H1 (cell line): ENCODE measurements around the gene TWSG1. TPM values are rescaled to one million over a fixed set of nuclear protein-coding genes. Genes with fewer than 3 reads are reported as not detected.

ENCODE experiments used
- CTCF ChIA-PET: fragments of 300-600 bp; sonication (Branson Sonifier 250); formaldehyde crosslinking; loops from one replicate; lab custom pipeline; 2021; ENCODE audit not compliant: partially characterized antibody; lab: Charles Lee
- POLR2A ChIA-PET: fragments of 300-600 bp; sonication (Branson Sonifier 250); formaldehyde crosslinking; loops from one replicate; lab custom pipeline; 2021; ENCODE audit warnings: inconsistent platforms; ENCODE audit not compliant: partially characterized antibody; lab: Charles Lee
- DNase-seq, 2 experiments: peaks; one replicate each; pipeline versions ENCODE4 v3.0.0 to v3.0.0-alpha.2; 2010 to 2022; ENCODE audit warnings: low spot score in 2 of 2, low read depth in 1 of 2, mixed read lengths in 1 of 2
- FAIRE-seq: peaks from 2 replicates; lab custom pipeline; 2011; peaks lifted over from hg19 to GRCh38; lab: Jason Lieb, UNC
- H2AFZ ChIP-seq: 2 replicates; pipeline ENCODE4 v1.8.1; 2012; ENCODE audit warnings: low read length, inconsistent platforms
- H2AK5ac ChIP-seq: 2 replicates; pipeline ENCODE4 v1.6.1; 2013; ENCODE audit warnings: low read depth, low read length
- H2BK120ac ChIP-seq: replicated peaks from 2 replicates; pipeline ENCODE3; 2013; ENCODE audit warnings: low read depth, low read length, inconsistent platforms
- H2BK12ac ChIP-seq: 2 replicates; pipeline ENCODE4 v1.6.1; 2013; ENCODE audit warnings: low read depth, low read length
- H2BK15ac ChIP-seq: 2 replicates; pipeline ENCODE4 v1.6.1; 2013; ENCODE audit warnings: low read length
- H2BK20ac ChIP-seq: 2 replicates; pipeline ENCODE4 v1.6.1; 2013; ENCODE audit warnings: low read length
- H2BK5ac ChIP-seq: 2 replicates; pipeline ENCODE4 v1.6.1; 2013; ENCODE audit warnings: low read depth, low read length
- H3K14ac ChIP-seq: 2 replicates; pipeline ENCODE4 v1.6.1; 2013; ENCODE audit warnings: inconsistent platforms; ENCODE audit not compliant: insufficient read length
- H3K18ac ChIP-seq: 2 replicates; pipeline ENCODE4 v1.6.1; 2013; ENCODE audit warnings: low read length; ENCODE audit errors: extremely low read depth
- H3K23ac ChIP-seq: 2 replicates; pipeline ENCODE4 v1.6.1; 2013; ENCODE audit warnings: inconsistent platforms; ENCODE audit not compliant: insufficient read length
- H3K23me2 ChIP-seq: 2 replicates; pipeline ENCODE4 v1.6.1; 2013; ENCODE audit warnings: low read depth, low read length
- H3K27ac ChIP-seq: 2 replicates; pipeline ENCODE4 v1.6.1; 2011; ENCODE audit warnings: low read depth, low read length, inconsistent platforms
- H3K27me3 ChIP-seq, 4 experiments: replicated peaks in 1 of 4; 1 replicate in 1 of 4; 2 replicates in 3 of 4; pipeline versions ENCODE4 v1.6.1 to v1.8.1; 2011 to 2013; ENCODE audit warnings: low read length in 3 of 4, mild to moderate bottlenecking in 3 of 4, inconsistent platforms in 2 of 4, mixed read lengths in 2 of 4, moderate library complexity in 1 of 4; ENCODE audit not compliant: control insufficient read depth in 3 of 4, insufficient read depth in 3 of 4; ENCODE audit errors: extremely low read depth in 1 of 4
- H3K36me3 ChIP-seq, 4 experiments: 2 replicates each; pipeline versions ENCODE4 v1.6.1 to v1.8.1; 2011 to 2013; ENCODE audit warnings: mild to moderate bottlenecking in 4 of 4, low read length in 3 of 4, moderate library complexity in 2 of 4, control low read depth in 1 of 4, inconsistent platforms in 1 of 4; ENCODE audit not compliant: insufficient read depth in 4 of 4, control insufficient read depth in 2 of 4
- H3K4ac ChIP-seq: replicated peaks from 2 replicates; pipeline ENCODE3; 2013; ENCODE audit warnings: low read length, low read depth, mixed read lengths, inconsistent platforms; ENCODE audit not compliant: insufficient read length
- H3K4me1 ChIP-seq, 4 experiments: replicated peaks in 1 of 4; 1 replicate in 1 of 4; 2 replicates in 3 of 4; pipeline versions ENCODE4 v1.6.1 to v1.8.1; 2011 to 2013; ENCODE audit warnings: low read length in 3 of 4, inconsistent platforms in 2 of 4, mixed read lengths in 1 of 4; ENCODE audit not compliant: insufficient read depth in 4 of 4, control insufficient read depth in 3 of 4
- H3K4me2 ChIP-seq, 2 experiments: 2 replicates each; pipeline versions ENCODE4 v1.6.1 to v1.8.1; 2011 to 2013; ENCODE audit warnings: low read depth in 2 of 2, low read length in 2 of 2, control low read depth in 1 of 2, inconsistent platforms in 1 of 2, mild to moderate bottlenecking in 1 of 2; ENCODE audit not compliant: insufficient read depth in 1 of 2
- H3K4me3 ChIP-seq, 4 experiments: fragments of 200-600, 300-600 bp in 1 of 4; sonication (generic), shearing (Covaris generic), sonication (Bioruptor Twin) in 1 of 4; 2 replicates each; pipeline versions ENCODE4 v1.5.1 to v1.8.1; 2011 to 2016; ENCODE audit warnings: low read length in 4 of 4, low read depth in 3 of 4, control low read depth in 2 of 4, inconsistent platforms in 2 of 4, mild to moderate bottlenecking in 2 of 4, mixed read lengths in 1 of 4, moderate library complexity in 1 of 4; ENCODE audit not compliant: insufficient read depth in 2 of 4; ENCODE audit errors: extremely low read depth in 1 of 4
- H3K56ac ChIP-seq: replicated peaks from 2 replicates; pipeline ENCODE3; 2013; ENCODE audit warnings: low read depth, mild to moderate bottlenecking, mixed read lengths, low read length, inconsistent platforms; ENCODE audit not compliant: insufficient read length
- H3K79me1 ChIP-seq: 2 replicates; pipeline ENCODE4 v1.6.1; 2013; ENCODE audit warnings: low read depth, low read length, control low read depth
- H3K79me2 ChIP-seq, 2 experiments: 2 replicates each; pipeline versions ENCODE4 v1.6.1 to v1.8.1; 2012 to 2013; ENCODE audit warnings: low read length in 2 of 2, mild to moderate bottlenecking in 2 of 2, inconsistent platforms in 1 of 2; ENCODE audit not compliant: insufficient read depth in 2 of 2, control insufficient read depth in 1 of 2
- H3K9ac ChIP-seq, 4 experiments: replicated peaks in 1 of 4; 1 replicate in 1 of 4; 2 replicates in 3 of 4; pipeline versions ENCODE4 v1.6.1 to v1.8.1; 2011 to 2013; ENCODE audit warnings: low read depth in 3 of 4, low read length in 3 of 4, control low read depth in 2 of 4, mild to moderate bottlenecking in 2 of 4, moderate library complexity in 2 of 4, inconsistent platforms in 1 of 4; ENCODE audit errors: extremely low read depth in 1 of 4
- H3K9me3 ChIP-seq, 2 experiments: 2 replicates each; pipeline versions ENCODE4 v1.6.1 to v1.8.1; 2012 to 2013; ENCODE audit warnings: mild to moderate bottlenecking in 2 of 2, moderate library complexity in 2 of 2, control low read depth in 1 of 2, inconsistent platforms in 1 of 2, low read depth in 1 of 2, low read length in 1 of 2, mixed read lengths in 1 of 2; ENCODE audit not compliant: insufficient read depth in 2 of 2
- H4K20me1 ChIP-seq, 2 experiments: replicated peaks in 1 of 2; 2 replicates each; pipeline versions ENCODE3 to v1.8.1; 2011 to 2013; ENCODE audit warnings: inconsistent platforms in 2 of 2, low read length in 2 of 2, mild to moderate bottlenecking in 1 of 2; ENCODE audit not compliant: insufficient read depth in 2 of 2, control insufficient read depth in 1 of 2
- H4K5ac ChIP-seq: 2 replicates; pipeline ENCODE4 v1.6.1; 2013; ENCODE audit warnings: low read length, low read depth, mixed read lengths, inconsistent platforms; ENCODE audit not compliant: insufficient read length
- H4K8ac ChIP-seq: 2 replicates; pipeline ENCODE4 v1.8.0; 2013; ENCODE audit warnings: mild to moderate bottlenecking, moderate library complexity, low read length, inconsistent platforms; ENCODE audit not compliant: insufficient read depth; ENCODE audit errors: extremely low read depth
- H4K91ac ChIP-seq: replicated peaks from 2 replicates; pipeline ENCODE3; 2013; ENCODE audit warnings: low read length, mixed read lengths, inconsistent platforms; ENCODE audit not compliant: insufficient read length
- ASH2L ChIP-seq: fragments of 200-600, 300-600 bp; sonication (generic); IDR thresholded peaks from one replicate; pipeline ENCODE4 v1.7.1; 2017; ENCODE audit warnings: low read length
- BCL11A ChIP-seq, 2 experiments: IDR thresholded peaks; one replicate each; pipeline ENCODE4 v1.6.1; 2011; ENCODE audit warnings: low read depth in 2 of 2, low read length in 2 of 2, mild to moderate bottlenecking in 2 of 2
- CEBPB ChIP-seq: IDR thresholded peaks from 2 replicates; pipeline ENCODE4 v1.6.1; 2012; ENCODE audit warnings: low read depth, low read length
- CREB1 ChIP-seq: IDR thresholded peaks from 2 replicates; pipeline ENCODE4 v1.6.1; 2012; ENCODE audit warnings: inconsistent platforms
- E2F6 ChIP-seq: IDR thresholded peaks from 2 replicates; pipeline ENCODE4 v1.6.1; 2012; ENCODE audit warnings: inconsistent platforms
- HDAC2 ChIP-seq, 2 experiments: fragments of 300-600 bp in 1 of 2; sonication (generic) in 1 of 2; IDR thresholded peaks; 2 replicates each; pipeline ENCODE4 v1.6.1; 2011 to 2012; ENCODE audit warnings: low read depth in 2 of 2, low read length in 2 of 2, mild to moderate bottlenecking in 2 of 2, moderate library complexity in 2 of 2, borderline replicate concordance in 1 of 2, inconsistent platforms in 1 of 2
- JUN ChIP-seq: IDR thresholded peaks from 2 replicates; pipeline ENCODE4 v1.6.1; 2011; ENCODE audit warnings: low read depth, mild to moderate bottlenecking, improper control_type of control experiment, low read length
- POLR2AphosphoS5 ChIP-seq: IDR thresholded peaks from 2 replicates; pipeline ENCODE4 v1.6.1; 2011; ENCODE audit warnings: low read depth, low read length
- RFX5 ChIP-seq: IDR thresholded peaks from 2 replicates; pipeline ENCODE4 v1.6.1; 2011; ENCODE audit warnings: low read depth, low read length, improper control_type of control experiment, borderline replicate concordance
- SUZ12 ChIP-seq: fragments of 200-600 bp; sonication (generic); IDR thresholded peaks from 2 replicates; pipeline ENCODE4 v1.6.1; 2012; ENCODE audit warnings: mild to moderate bottlenecking, inconsistent platforms, low read length, moderate library complexity, mixed read lengths
- TCF12 ChIP-seq: IDR thresholded peaks from 2 replicates; pipeline ENCODE4 v1.6.1; 2011; ENCODE audit warnings: low read depth, mild to moderate bottlenecking, low read length
- WGBS, 2 experiments: shearing (Covaris generic) in 1 of 2; methylation state at CpG; one replicate each; pipeline versions ENCODE4 v1.1.6 to v1.1.7; 2013 to 2015; ENCODE audit warnings: low lambda C conversion rate in 2 of 2, mixed read lengths in 2 of 2, inconsistent platforms in 1 of 2, low coverage in 1 of 2, missing lambda C conversion rate in 1 of 2; ENCODE audit not compliant: insufficient replicate concordance in 2 of 2, insufficient coverage in 1 of 2, insufficient read length in 1 of 2; ENCODE audit errors: extremely low coverage in 1 of 2, missing lambda C conversion rate in 1 of 2; 5-methylcytosine and 5-hydroxymethylcytosine counted together
- polyA plus RNA-seq, 7 experiments: library from polyadenylated mRNA; depleted of rRNA in 3 of 7; stranded (reverse) in 5 of 7; unstranded in 2 of 7; fragments of >200 nt in 5 of 7; fragments of 200-250 nt in 2 of 7; gene quantifications; 1 replicate in 5 of 7; 2 replicates in 1 of 7; 4 replicates in 1 of 7; pipeline versions ENCODE4 v1.2.1 to v1.2.3, GENCODE V29; 2011 to 2013; ENCODE audit warnings: missing spikeins in 2 of 7, mixed read lengths in 2 of 7
- total RNA-seq: library from RNA; stranded (reverse); fragmentation: NEBNext Ultra II Directional; extraction: Animal tissue kit (Norgen Biotek cat#: 25700); gene quantifications from 2 replicates; pipeline ENCODE4 v1.2.1, GENCODE V29; 2021

TWSG1 gene
- total and polyA plus RNA-seq, 2 of the 8 experiments (the other 6 are each of a cell fraction or from before 2014, with no cell fraction given) = 11.8 to 19.8 TPM

- Histone ChIP-seq H3K23me2 (no peaks in the 10 kb centered on the region), H2BK12ac (no peak overlapping the region), H3K23ac (no peak overlapping the region), H2BK20ac (no peak overlapping the region), H3K27ac (no peak overlapping the region), H3K56ac (no peak overlapping the region), H3K9me3 (peaks cover 2 to 6% of the 10 kb centered on the region in 2 experiments; a peak in 2 of 4 replicates), H3K18ac (no peak overlapping the region), H2BK120ac (no peak overlapping the region), H3K9ac (no peak overlapping the region; a peak in 1 of 7 replicates), H2AFZ (no peak overlapping the region), H4K91ac (no peak overlapping the region), H3K79me1 (no peaks in the 10 kb centered on the region), H3K27me3 (no peaks in the 10 kb centered on the region), H3K4me1 (peaks cover 0 to 6% (median under 1%) of the 10 kb centered on the region in 4 experiments; a peak in 5 of 7 replicates), H4K8ac (no peak overlapping the region), H3K79me2 (no peaks in the 10 kb centered on the region), H3K14ac (no peak overlapping the region), H4K20me1 (no peaks in the 10 kb centered on the region), H3K4ac (no peak overlapping the region), H3K4me2 (no peak overlapping the region), H3K36me3 (no peaks in the 10 kb centered on the region), H2BK15ac (no peak overlapping the region), H2AK5ac (no peak overlapping the region), H2BK5ac (no peak overlapping the region), H4K5ac (no peak overlapping the region), H3K4me3 (no peak overlapping the region)
- ChIA-PET POLR2A (no interaction called here), CTCF (interaction anchor here (1.4 kb wide), 1 partner anchor 26 kb away, joined by 4 read pairs; no protein-coding TSS in a partner anchor)
- 93% methylated on average over 6 of the region's 6 CpGs; no CpG with 5 or more reads in 1 of the 2 experiments for WGBS, 2 experiments
- DNase-seq (no peak), FAIRE-seq (no peak)
- TF ChIP-seq POLR2AphosphoS5 = no peak
- TF ChIP-seq CEBPB = no peak
- no peak for TF ChIP-seq CREB1
- TF ChIP-seq RFX5 = no peak
- no peak for TF ChIP-seq ASH2L
- no peak for TF ChIP-seq JUN
- TF ChIP-seq HDAC2 (IDR thresholded peaks at IDR 0.05; ENCODE audit: borderline replicate concordance in 1 of 2, low read depth in 2 of 2, low read length in 2 of 2) = no peak
- no peak for TF ChIP-seq E2F6
- no peak for TF ChIP-seq SUZ12
- TF ChIP-seq BCL11A (IDR thresholded peaks at IDR 0.05; ENCODE audit: low read depth in 2 of 2, low read length in 2 of 2) = no peak
- TF ChIP-seq TCF12 = no peak
Observed at GRCh38 chr18:9428862-9429661, 94.5 kb downstream of the TWSG1 start.
